ENCODE results near the gene KLF18. TPM values are rescaled to one million over a fixed set of nuclear protein-coding genes. Genes with fewer than 3 reads are reported as not detected.

Gene KLF18
- total RNA-seq, 2 donors from 2014 or later = not detected

- intact Hi-C loops (cut with DNase I) = no loop called here
- H3K9me3 ChIP-seq = no peaks in the 10 kb centered on the region
- no peaks in the 10 kb centered on the region for H3K36me3 ChIP-seq
- H3K4me1 ChIP-seq = no peaks in the 10 kb centered on the region
- H3K4me3 ChIP-seq = no peak overlapping the region
- no peaks in the 10 kb centered on the region for H3K27me3 ChIP-seq
- DNase-seq = no peak
- H3K9ac ChIP-seq (ENCODE audit: low read depth in 2 of 2, low read length in 2 of 2) = no peak overlapping the region
- TF ChIP-seq, protein P1, sequence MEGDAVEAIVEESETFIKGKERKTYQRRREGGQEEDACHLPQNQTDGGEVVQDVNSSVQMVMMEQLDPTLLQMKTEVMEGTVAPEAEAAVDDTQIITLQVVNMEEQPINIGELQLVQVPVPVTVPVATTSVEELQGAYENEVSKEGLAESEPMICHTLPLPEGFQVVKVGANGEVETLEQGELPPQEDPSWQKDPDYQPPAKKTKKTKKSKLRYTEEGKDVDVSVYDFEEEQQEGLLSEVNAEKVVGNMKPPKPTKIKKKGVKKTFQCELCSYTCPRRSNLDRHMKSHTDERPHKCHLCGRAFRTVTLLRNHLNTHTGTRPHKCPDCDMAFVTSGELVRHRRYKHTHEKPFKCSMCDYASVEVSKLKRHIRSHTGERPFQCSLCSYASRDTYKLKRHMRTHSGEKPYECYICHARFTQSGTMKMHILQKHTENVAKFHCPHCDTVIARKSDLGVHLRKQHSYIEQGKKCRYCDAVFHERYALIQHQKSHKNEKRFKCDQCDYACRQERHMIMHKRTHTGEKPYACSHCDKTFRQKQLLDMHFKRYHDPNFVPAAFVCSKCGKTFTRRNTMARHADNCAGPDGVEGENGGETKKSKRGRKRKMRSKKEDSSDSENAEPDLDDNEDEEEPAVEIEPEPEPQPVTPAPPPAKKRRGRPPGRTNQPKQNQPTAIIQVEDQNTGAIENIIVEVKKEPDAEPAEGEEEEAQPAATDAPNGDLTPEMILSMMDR (IDR thresholded peaks at IDR 0.05) = no peak
- H3K27ac ChIP-seq = no peak overlapping the region
Measured at GRCh38 chr1:44135886-44136285, 5.5 kb downstream of the KLF18 start.

DNA sequence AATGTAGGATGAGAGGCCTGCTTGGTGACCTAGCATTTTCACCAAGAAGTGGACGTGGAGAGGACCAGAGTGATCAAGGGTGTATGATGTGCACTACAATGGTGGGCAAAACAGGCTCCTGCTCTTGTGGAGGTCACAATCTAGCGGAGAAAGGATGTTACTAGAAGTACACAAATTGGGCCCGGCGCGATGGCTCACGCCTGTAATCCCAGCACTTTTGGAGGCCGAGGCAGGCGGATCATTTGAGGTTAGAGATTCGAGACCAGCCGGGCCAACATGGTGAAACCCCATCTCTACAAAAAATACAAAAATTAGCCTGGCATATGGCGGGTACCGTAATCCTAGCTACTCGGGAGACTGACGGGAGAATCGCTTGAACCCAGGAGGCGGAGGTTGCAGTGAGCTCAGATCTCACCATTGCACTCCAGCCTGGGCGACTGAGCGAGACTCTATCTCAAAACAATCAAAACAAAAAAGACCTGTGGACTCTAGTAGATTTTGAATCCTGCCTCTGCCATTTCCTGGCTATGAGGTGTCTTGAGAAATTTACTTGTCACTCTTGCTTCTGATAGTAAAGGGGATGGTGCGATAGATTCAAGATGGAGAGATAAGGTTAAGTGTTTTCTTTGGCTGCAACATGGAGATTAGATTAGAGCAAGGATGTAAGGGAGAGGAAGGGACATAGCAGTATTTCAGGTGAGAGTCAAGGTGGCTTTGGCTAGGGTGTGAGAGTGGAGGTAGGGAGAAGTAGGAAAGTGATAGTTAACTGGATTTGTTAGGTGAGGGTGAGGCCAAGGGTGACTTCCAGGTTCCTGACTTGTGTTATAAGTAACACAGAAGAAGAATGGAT is 7.1 kb downstream of the KLF18 start:
- H3K9me3 ChIP-seq = no peaks in the 10 kb centered on the region
- no peaks in the 10 kb centered on the region for H3K27me3 ChIP-seq
- intact Hi-C loops (cut with DNase I) = no loop called here
- TF ChIP-seq, protein P1 (IDR thresholded peaks at IDR 0.05) = no peak
- DNase-seq = no peak
- H3K9ac ChIP-seq (ENCODE audit: low read depth in 2 of 2, low read length in 2 of 2) = no peak overlapping the region
- no peaks in the 10 kb centered on the region for H3K36me3 ChIP-seq
- no peak overlapping the region for H3K27ac ChIP-seq
- no peaks in the 10 kb centered on the region for H3K4me1 ChIP-seq
- no peak overlapping the region for H3K4me3 ChIP-seq

GRCh38 chr1:44131411-44131810 is 10.0 kb downstream of the KLF18 start:
- Histone ChIP-seq H3K4me3 (no peak overlapping the region), H3K36me3 (no peaks in the 10 kb centered on the region), H3K27me3 (no peaks in the 10 kb centered on the region), H3K9me3 (no peaks in the 10 kb centered on the region), H3K27ac (no peak overlapping the region), H3K4me1 (no peaks in the 10 kb centered on the region), H3K9ac (ENCODE audit: low read depth in 2 of 2, low read length in 2 of 2) (no peak overlapping the region)
- TF ChIP-seq, protein P1 (IDR thresholded peaks at IDR 0.05) = no peak
- no peak for DNase-seq
- intact Hi-C loops (cut with DNase I) = no loop called here

DNA sequence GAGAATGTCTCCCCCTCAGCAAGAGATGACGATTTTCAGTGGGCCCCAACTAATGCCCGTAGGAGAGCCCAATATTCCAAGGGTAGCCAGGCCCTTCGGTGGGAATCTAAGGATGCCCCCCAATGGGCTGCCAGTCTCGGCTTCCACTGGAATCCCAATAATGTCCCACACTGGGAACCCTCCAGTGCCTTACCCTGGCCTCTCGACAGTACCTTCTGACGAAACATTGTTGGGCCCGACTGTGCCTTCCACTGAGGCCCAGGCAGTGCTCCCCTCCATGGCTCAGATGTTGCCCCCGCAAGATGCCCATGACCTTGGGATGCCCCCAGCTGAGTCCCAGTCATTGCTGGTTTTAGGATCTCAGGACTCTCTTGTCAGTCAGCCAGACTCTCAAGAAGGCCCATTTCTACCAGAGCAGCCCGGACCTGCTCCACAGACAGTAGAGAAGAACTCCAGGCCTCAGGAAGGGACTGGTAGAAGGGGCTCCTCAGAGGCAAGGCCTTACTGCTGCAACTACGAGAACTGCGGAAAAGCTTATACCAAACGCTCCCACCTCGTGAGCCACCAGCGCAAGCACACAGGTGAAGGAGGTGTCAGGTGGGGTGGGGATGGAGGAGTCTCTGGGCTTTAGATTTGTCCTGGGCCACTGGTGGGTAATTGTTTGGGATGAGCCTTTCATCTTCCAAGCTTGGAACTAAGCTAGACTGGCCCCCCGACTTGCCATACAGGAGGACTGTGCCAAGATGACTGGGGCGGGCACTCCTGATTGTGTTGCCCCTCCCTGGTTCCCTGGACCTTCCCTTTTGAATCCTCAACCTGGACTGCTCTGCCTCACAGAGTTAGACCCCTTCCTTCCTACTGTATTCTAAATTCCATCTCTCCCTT is 11.6 kb downstream of the KLF18 start:
- H3K9me3 ChIP-seq = no peaks in the 10 kb centered on the region
- no peaks in the 10 kb centered on the region for H3K4me1 ChIP-seq
- intact Hi-C loops (cut with DNase I) = no loop called here
- DNase-seq = no peak
- TF ChIP-seq, protein P1 (IDR thresholded peaks at IDR 0.05) = no peak
- no peaks in the 10 kb centered on the region for H3K36me3 ChIP-seq
- H3K27me3 ChIP-seq = no peaks in the 10 kb centered on the region
- H3K27ac ChIP-seq = no peak overlapping the region
- no peak overlapping the region for H3K4me3 ChIP-seq
- no peak overlapping the region for H3K9ac ChIP-seq (ENCODE audit: low read depth in 2 of 2, low read length in 2 of 2)

GRCh38 chr1:44120398-44120949 is 21.0 kb downstream of the KLF18 start:
- no peak overlapping the region for H3K4me3 ChIP-seq
- TF ChIP-seq, protein P1 (IDR thresholded peaks at IDR 0.05) = no peak
- DNase-seq = no peak
- H3K9ac ChIP-seq (ENCODE audit: low read depth in 2 of 2, low read length in 2 of 2) = no peak overlapping the region
- no peak overlapping the region for H3K27ac ChIP-seq
- H3K4me1 ChIP-seq = no peaks in the 10 kb centered on the region
- H3K36me3 ChIP-seq = no peaks in the 10 kb centered on the region
- no peaks in the 10 kb centered on the region for H3K27me3 ChIP-seq
- H3K9me3 ChIP-seq = no peaks in the 10 kb centered on the region
- intact Hi-C loops (cut with DNase I) = no loop called here

Data from colonic mucosa (tissue), 4 donors.